ENCODE measurements around the gene CCNG2. TPM values are rescaled to one million over a fixed set of nuclear protein-coding genes. Genes with fewer than 3 reads are reported as not detected.

The CCNG2 gene
- total RNA-seq, 1 experiment from 2014 or later = 34.1 TPM

DNA sequence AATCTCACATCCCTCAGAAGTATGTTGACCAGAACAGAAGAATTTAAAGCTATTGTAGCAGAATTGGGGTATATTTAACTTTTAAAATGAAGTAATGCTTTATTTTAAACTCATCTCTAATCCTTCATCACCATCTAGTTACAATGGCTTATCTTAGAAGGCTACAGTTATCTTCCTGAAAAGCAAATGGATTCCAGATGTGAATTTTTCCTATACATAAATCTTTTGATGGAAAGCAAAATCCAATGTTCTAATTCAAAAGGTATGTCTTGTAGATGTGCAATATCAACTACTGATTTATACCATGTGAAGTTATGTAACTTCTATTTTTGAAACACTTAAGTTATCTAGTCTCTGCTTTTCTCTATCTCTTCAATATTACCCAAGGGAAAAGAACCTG lies 47.6 kb downstream of the CCNG2 start:
- Histone ChIP-seq H2AFZ (ENCODE audit: low read depth, low read length, poor library complexity, severe bottlenecking) (no peak overlapping the region), H3K9ac (ENCODE audit: low read length) (no peak overlapping the region), H3K9me3 (ENCODE audit: control insufficient read depth in 1 of 2, insufficient read depth in 1 of 2, low read depth in 1 of 2, low read length in 2 of 2) (no peaks in the 10 kb centered on the region), H3K27me3 (ENCODE audit: insufficient read depth, low read length) (0 out of 2 replicates have a peak, but pooled peaks cover under 1% of the 10 kb centered on the region), H3K4me3 (replicated peaks in 1 of 2; ENCODE audit: low read depth in 1 of 2, low read length in 2 of 2) (no peak overlapping the region), H3K4me1 (ENCODE audit: control insufficient read depth in 1 of 2, insufficient read depth in 2 of 2, low read length in 2 of 2) (peaks cover 0 to 12% of the 10 kb centered on the region in 2 experiments; a peak in 1 of 4 replicates), H4K20me1 (ENCODE audit: insufficient read depth) (no peaks in the 10 kb centered on the region), H3K36me3 (ENCODE audit: control insufficient read depth in 1 of 2, insufficient read depth in 2 of 2, low read length in 2 of 2) (no peaks in the 10 kb centered on the region), H3K9me2 (ENCODE audit: insufficient read depth) (no peaks in the 10 kb centered on the region), H3K4me2 (ENCODE audit: low read length) (no peak overlapping the region), H3K79me2 (ENCODE audit: insufficient read depth, low read length) (no peaks in the 10 kb centered on the region), H3K27ac (ENCODE audit: low read depth, low read length) (no peak overlapping the region)
- BruUV-seq (replicated peaks) = no TSS peak
- TF ChIP-seq TCF7L2 (IDR thresholded peaks at IDR 0.05; ENCODE audit: borderline replicate concordance, extremely low read depth, insufficient read depth, insufficient read length) (no peak), ZNF274 (IDR thresholded peaks at IDR 0.05; ENCODE audit: low read depth, low read length) (no peak), FOSL1 (IDR thresholded peaks at IDR 0.05; ENCODE audit: low read depth) (no peak), SRF (IDR thresholded peaks at IDR 0.05; ENCODE audit: low read depth) (no peak), CBX3 (IDR thresholded peaks at IDR 0.05; ENCODE audit: low read depth) (no peak), CEBPB (IDR thresholded peaks at IDR 0.05; ENCODE audit: low read depth) (no peak), SP1 (IDR thresholded peaks at IDR 0.05; ENCODE audit: low read depth) (no peak), ZFX (IDR thresholded peaks at IDR 0.05) (no peak)
- TF ChIP-seq, protein P1, sequence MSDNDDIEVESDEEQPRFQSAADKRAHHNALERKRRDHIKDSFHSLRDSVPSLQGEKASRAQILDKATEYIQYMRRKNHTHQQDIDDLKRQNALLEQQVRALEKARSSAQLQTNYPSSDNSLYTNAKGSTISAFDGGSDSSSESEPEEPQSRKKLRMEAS (IDR thresholded peaks at IDR 0.05) = no peak
- TF ChIP-seq, protein P2, sequence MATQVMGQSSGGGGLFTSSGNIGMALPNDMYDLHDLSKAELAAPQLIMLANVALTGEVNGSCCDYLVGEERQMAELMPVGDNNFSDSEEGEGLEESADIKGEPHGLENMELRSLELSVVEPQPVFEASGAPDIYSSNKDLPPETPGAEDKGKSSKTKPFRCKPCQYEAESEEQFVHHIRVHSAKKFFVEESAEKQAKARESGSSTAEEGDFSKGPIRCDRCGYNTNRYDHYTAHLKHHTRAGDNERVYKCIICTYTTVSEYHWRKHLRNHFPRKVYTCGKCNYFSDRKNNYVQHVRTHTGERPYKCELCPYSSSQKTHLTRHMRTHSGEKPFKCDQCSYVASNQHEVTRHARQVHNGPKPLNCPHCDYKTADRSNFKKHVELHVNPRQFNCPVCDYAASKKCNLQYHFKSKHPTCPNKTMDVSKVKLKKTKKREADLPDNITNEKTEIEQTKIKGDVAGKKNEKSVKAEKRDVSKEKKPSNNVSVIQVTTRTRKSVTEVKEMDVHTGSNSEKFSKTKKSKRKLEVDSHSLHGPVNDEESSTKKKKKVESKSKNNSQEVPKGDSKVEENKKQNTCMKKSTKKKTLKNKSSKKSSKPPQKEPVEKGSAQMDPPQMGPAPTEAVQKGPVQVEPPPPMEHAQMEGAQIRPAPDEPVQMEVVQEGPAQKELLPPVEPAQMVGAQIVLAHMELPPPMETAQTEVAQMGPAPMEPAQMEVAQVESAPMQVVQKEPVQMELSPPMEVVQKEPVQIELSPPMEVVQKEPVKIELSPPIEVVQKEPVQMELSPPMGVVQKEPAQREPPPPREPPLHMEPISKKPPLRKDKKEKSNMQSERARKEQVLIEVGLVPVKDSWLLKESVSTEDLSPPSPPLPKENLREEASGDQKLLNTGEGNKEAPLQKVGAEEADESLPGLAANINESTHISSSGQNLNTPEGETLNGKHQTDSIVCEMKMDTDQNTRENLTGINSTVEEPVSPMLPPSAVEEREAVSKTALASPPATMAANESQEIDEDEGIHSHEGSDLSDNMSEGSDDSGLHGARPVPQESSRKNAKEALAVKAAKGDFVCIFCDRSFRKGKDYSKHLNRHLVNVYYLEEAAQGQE (IDR thresholded peaks at IDR 0.05; ENCODE audit: low read depth) = no peak
- RAD21 ChIA-PET (ENCODE audit: low non-redundant PET in 1 of 2, low total read pairs in 2 of 2, uncharacterized antibody in 2 of 2, unreplicated experiment in 2 of 2) = interaction anchor here in 1 of 2 experiments (1.5 kb wide), 1 partner anchor 158 kb away, joined by 5 read pairs; no protein-coding TSS in a partner anchor
- DNase-seq (ENCODE audit: low read depth, low spot score) (no peak), ATAC-seq (no peak)
- POLR2A ChIA-PET = no interaction called here
- CTCF ChIA-PET = interaction anchor here (0.9 to 2.9 kb wide), 8 partner anchors 10 to 159 kb away, joined by 3 to 74 read pairs (median 8); no protein-coding TSS in a partner anchor
- intact Hi-C loops (cut with micrococcal nuclease) = loop anchor here (5.0 to 10.0 kb wide), 2 partner anchors 450 to 772 kb away; no protein-coding TSS in a partner anchor
